Trophoblast cell (in vitro differentiated cells and primary cell): Measurements from ENCODE around the gene EVI2A.

ENCODE experiments used
- DNase-seq, 2 donors: peaks; one replicate each; pipeline ENCODE4 v3.0.0-alpha.2; 2016
- H2AFZ ChIP-seq: 2 replicates; pipeline ENCODE4 v1.6.1; 2013; ENCODE audit warnings: low read length, moderate library complexity, mild to moderate bottlenecking; ENCODE audit not compliant: insufficient read depth, poor library complexity
- H2AK5ac ChIP-seq: 2 replicates; pipeline ENCODE4 v1.6.1; 2013; ENCODE audit warnings: mild to moderate bottlenecking, low read length
- H2BK120ac ChIP-seq: 2 replicates; pipeline ENCODE4 v1.6.1; 2013; ENCODE audit warnings: low read length, mild to moderate bottlenecking, moderate library complexity; ENCODE audit not compliant: insufficient read depth, poor library complexity
- H2BK12ac ChIP-seq: 2 replicates; pipeline ENCODE4 v1.6.1; 2013; ENCODE audit warnings: mild to moderate bottlenecking, low read length, moderate library complexity
- H2BK5ac ChIP-seq: 2 replicates; pipeline ENCODE4 v1.6.1; 2013; ENCODE audit warnings: low read length, low read depth, moderate library complexity, mild to moderate bottlenecking; ENCODE audit not compliant: poor library complexity
- H3K14ac ChIP-seq: 2 replicates; pipeline ENCODE4 v1.6.1; 2013; ENCODE audit warnings: mild to moderate bottlenecking, low read length
- H3K18ac ChIP-seq: 2 replicates; pipeline ENCODE4 v1.6.1; 2013; ENCODE audit warnings: mild to moderate bottlenecking, low read length
- H3K23ac ChIP-seq: 2 replicates; pipeline ENCODE4 v1.6.1; 2013; ENCODE audit warnings: low read length
- H3K27ac ChIP-seq: 2 replicates; pipeline ENCODE4 v1.5.1; 2013; ENCODE audit warnings: low read depth, mild to moderate bottlenecking, inconsistent platforms, low read length, moderate library complexity
- H3K27me3 ChIP-seq: 2 replicates; pipeline ENCODE4 v1.6.1; 2013; ENCODE audit warnings: inconsistent platforms, mild to moderate bottlenecking, low read length, moderate library complexity; ENCODE audit not compliant: insufficient read depth
- H3K36me3 ChIP-seq, 2 experiments: 1 replicate in 1 of 2; 2 replicates in 1 of 2; pipeline ENCODE4 v1.6.1; 2013; ENCODE audit warnings: low read length in 2 of 2, mild to moderate bottlenecking in 2 of 2, moderate library complexity in 1 of 2; ENCODE audit not compliant: insufficient read depth in 2 of 2, control insufficient read depth in 1 of 2
- H3K4ac ChIP-seq: 2 replicates; pipeline ENCODE4 v1.6.1; 2013; ENCODE audit warnings: low read depth, mild to moderate bottlenecking, low read length, moderate library complexity
- H3K4me1 ChIP-seq, 2 experiments: 1 replicate in 1 of 2; 2 replicates in 1 of 2; pipeline ENCODE4 v1.6.1; 2013; ENCODE audit warnings: low read length in 2 of 2, mild to moderate bottlenecking in 2 of 2, moderate library complexity in 1 of 2; ENCODE audit not compliant: insufficient read depth in 2 of 2, control insufficient read depth in 1 of 2
- H3K4me2 ChIP-seq: 2 replicates; pipeline ENCODE4 v1.6.1; 2013; ENCODE audit warnings: inconsistent platforms, mild to moderate bottlenecking, low read length, moderate library complexity
- H3K4me3 ChIP-seq: 2 replicates; pipeline ENCODE4 v1.5.1; 2013; ENCODE audit warnings: mild to moderate bottlenecking, low read depth, low read length, inconsistent platforms
- H3K79me1 ChIP-seq: one replicate; pipeline ENCODE4 v1.6.1; 2013; ENCODE audit warnings: low read length
- H3K79me2 ChIP-seq: 2 replicates; pipeline ENCODE4 v1.6.1; 2013; ENCODE audit warnings: low read length, mild to moderate bottlenecking; ENCODE audit not compliant: control insufficient read depth, insufficient read depth, poor library complexity
- H3K9ac ChIP-seq: 2 replicates; pipeline ENCODE4 v1.6.1; 2013; ENCODE audit warnings: mild to moderate bottlenecking, low read length
- H3K9me3 ChIP-seq: 2 replicates; pipeline ENCODE4 v1.6.1; 2013; ENCODE audit warnings: low read depth, mild to moderate bottlenecking, control low read depth, inconsistent platforms, low read length; ENCODE audit not compliant: insufficient read depth
- H4K12ac ChIP-seq: 2 replicates; pipeline ENCODE4 v1.6.1; 2013; ENCODE audit warnings: low read depth, mild to moderate bottlenecking, low read length, moderate library complexity
- H4K8ac ChIP-seq: 2 replicates; pipeline ENCODE4 v1.6.1; 2013; ENCODE audit warnings: low read depth, mild to moderate bottlenecking, low read length, moderate library complexity
- H4K91ac ChIP-seq: one replicate; pipeline ENCODE4 v1.6.1; 2013; ENCODE audit warnings: low read depth, mild to moderate bottlenecking, low read length, moderate library complexity
- WGBS: extraction: QIAGEN DNeasy Blood & Tissue Kit; methylation state at CpG from one replicate; pipeline ENCODE4 v1.1.7; 2013; ENCODE audit warnings: missing lambda C conversion rate; ENCODE audit not compliant: insufficient read length, insufficient coverage; ENCODE audit errors: extremely low coverage; 5-methylcytosine and 5-hydroxymethylcytosine counted together

The EVI2A gene

GRCh38 chr17:31294820-31295488 is 26.5 kb downstream of the EVI2A start:
- H2BK5ac ChIP-seq: no peak overlapping the region
- H2AK5ac ChIP-seq: no peak overlapping the region
- H2AFZ ChIP-seq: no peak overlapping the region
- H4K12ac ChIP-seq: no peak overlapping the region
- H3K23ac ChIP-seq: no peak overlapping the region
- H3K79me2 ChIP-seq: no peaks in the 10 kb centered on the region
- no peak overlapping the region for H3K9ac ChIP-seq
- no peaks in the 10 kb centered on the region for H3K79me1 ChIP-seq
- H3K4ac ChIP-seq: no peak overlapping the region
- peak; percentile 45 to 74 for DNase-seq
- no peaks in the 10 kb centered on the region for H3K27me3 ChIP-seq
- H3K18ac ChIP-seq: no peak overlapping the region
- H2BK120ac ChIP-seq: no peak overlapping the region
- H2BK12ac ChIP-seq: no peak overlapping the region
- no peak overlapping the region for H3K4me3 ChIP-seq
- no peak overlapping the region for H4K91ac ChIP-seq
- H3K14ac ChIP-seq: no peak overlapping the region
- WGBS: no CpG with 5 or more reads among the region's 3 CpGs
- no peaks in the 10 kb centered on the region for H3K4me1 ChIP-seq
- H3K4me2 ChIP-seq: no peak overlapping the region
- no peak overlapping the region for H4K8ac ChIP-seq
- no peaks in the 10 kb centered on the region for H3K9me3 ChIP-seq
- H3K36me3 ChIP-seq: peaks cover 0 to 1% of the 10 kb centered on the region in 2 experiments
- no peak overlapping the region for H3K27ac ChIP-seq

- peaks cover 0 to 1% of the 10 kb centered on the region in 2 experiments for H3K36me3 ChIP-seq
- no CpG with 5 or more reads among the region's 3 CpGs for WGBS
- H4K8ac ChIP-seq: no peak overlapping the region
- no peak overlapping the region for H2AK5ac ChIP-seq
- H2AFZ ChIP-seq: no peak overlapping the region
- H3K4me2 ChIP-seq: no peak overlapping the region
- H3K4ac ChIP-seq: no peak overlapping the region
- H3K4me3 ChIP-seq: no peak overlapping the region
- no peak overlapping the region for H3K27ac ChIP-seq
- no peaks in the 10 kb centered on the region for H3K4me1 ChIP-seq
- H4K91ac ChIP-seq: no peak overlapping the region
- no peak overlapping the region for H2BK5ac ChIP-seq
- H3K18ac ChIP-seq: no peak overlapping the region
- H3K9me3 ChIP-seq: no peaks in the 10 kb centered on the region
- DNase-seq: no peak
- H3K79me2 ChIP-seq: no peaks in the 10 kb centered on the region
- H2BK120ac ChIP-seq: no peak overlapping the region
- H4K12ac ChIP-seq: no peak overlapping the region
- no peak overlapping the region for H3K23ac ChIP-seq
- H3K27me3 ChIP-seq: no peaks in the 10 kb centered on the region
- H3K79me1 ChIP-seq: no peaks in the 10 kb centered on the region
- H2BK12ac ChIP-seq: no peak overlapping the region
- H3K14ac ChIP-seq: no peak overlapping the region
- H3K9ac ChIP-seq: no peak overlapping the region
These were observed 27.2 kb downstream of the EVI2A start for GRCh38 chr17:31294231-31294630.

- H4K12ac ChIP-seq: no peak overlapping the region
- H3K4ac ChIP-seq: no peak overlapping the region
- no peak overlapping the region for H3K14ac ChIP-seq
- no peak overlapping the region for H3K27ac ChIP-seq
- H3K23ac ChIP-seq: no peak overlapping the region
- no peak overlapping the region for H4K8ac ChIP-seq
- no CpG with 5 or more reads among the region's 2 CpGs for WGBS
- peaks cover 0 to 1% of the 10 kb centered on the region in 2 experiments for H3K36me3 ChIP-seq
- no peak overlapping the region for H2BK5ac ChIP-seq
- H3K18ac ChIP-seq: no peak overlapping the region
- H2AK5ac ChIP-seq: no peak overlapping the region
- H3K4me1 ChIP-seq: no peaks in the 10 kb centered on the region
- H3K9me3 ChIP-seq: no peaks in the 10 kb centered on the region
- no peak overlapping the region for H4K91ac ChIP-seq
- no peak overlapping the region for H2AFZ ChIP-seq
- H3K27me3 ChIP-seq: no peaks in the 10 kb centered on the region
- no peaks in the 10 kb centered on the region for H3K79me1 ChIP-seq
- H3K4me2 ChIP-seq: no peak overlapping the region
- no peak overlapping the region for H3K4me3 ChIP-seq
- DNase-seq: peak; percentile 12 to 79
- no peak overlapping the region for H2BK12ac ChIP-seq
- H2BK120ac ChIP-seq: no peak overlapping the region
- no peak overlapping the region for H3K9ac ChIP-seq
- no peaks in the 10 kb centered on the region for H3K79me2 ChIP-seq
These were observed 27.8 kb downstream of the EVI2A start for GRCh38 chr17:31293581-31293980.

- H3K14ac ChIP-seq: no peak overlapping the region
- H3K4me1 ChIP-seq: no peaks in the 10 kb centered on the region
- H3K9ac ChIP-seq: no peak overlapping the region
- no peak overlapping the region for H3K27ac ChIP-seq
- no peak overlapping the region for H4K91ac ChIP-seq
- no peak overlapping the region for H4K12ac ChIP-seq
- no peaks in the 10 kb centered on the region for H3K79me1 ChIP-seq
- no peak overlapping the region for H3K23ac ChIP-seq
- H2AK5ac ChIP-seq: no peak overlapping the region
- no peak overlapping the region for H2BK5ac ChIP-seq
- no peaks in the 10 kb centered on the region for H3K79me2 ChIP-seq
- no peak overlapping the region for H2BK12ac ChIP-seq
- no peak overlapping the region for H2BK120ac ChIP-seq
- H3K18ac ChIP-seq: no peak overlapping the region
- H3K27me3 ChIP-seq: no peaks in the 10 kb centered on the region
- no peak overlapping the region for H3K4me2 ChIP-seq
- H4K8ac ChIP-seq: no peak overlapping the region
- H3K36me3 ChIP-seq: peaks cover 2% of the 10 kb centered on the region in 2 experiments
- no peak for DNase-seq
- H3K4ac ChIP-seq: no peak overlapping the region
- H3K4me3 ChIP-seq: no peak overlapping the region
- H2AFZ ChIP-seq: no peak overlapping the region
- H3K9me3 ChIP-seq: no peaks in the 10 kb centered on the region
These were observed 29.6 kb downstream of the EVI2A start for GRCh38 chr17:31291820-31292219.
